ENCODE measurements around the gene TSFM.

TSFM gene

DNA sequence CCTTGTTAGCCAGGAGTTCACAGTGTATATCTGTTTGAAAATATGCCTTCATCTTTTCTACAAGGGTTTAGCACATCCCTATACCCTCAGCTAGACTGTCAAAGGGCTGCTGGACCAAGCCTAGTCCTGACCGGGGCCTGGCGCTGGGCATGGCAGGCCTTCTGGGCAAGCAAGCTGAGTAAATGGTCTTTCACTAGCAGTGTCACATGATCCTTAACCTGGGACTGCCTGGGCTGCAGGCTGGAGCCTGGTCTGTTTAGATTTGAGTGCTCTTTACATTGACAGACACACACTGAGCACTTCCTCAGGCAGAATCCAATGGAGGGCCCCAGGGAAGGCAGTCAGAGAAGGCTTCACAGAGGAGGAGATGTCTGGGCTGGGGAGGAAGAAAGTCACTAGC lies 42.9 kb downstream of the TSFM start:
- TF ChIP-seq EZH2phosphoT487 (IDR thresholded peaks at IDR 0.05; ENCODE audit: borderline replicate concordance, low read length) = no peak
- TF ChIP-seq, protein P1, sequence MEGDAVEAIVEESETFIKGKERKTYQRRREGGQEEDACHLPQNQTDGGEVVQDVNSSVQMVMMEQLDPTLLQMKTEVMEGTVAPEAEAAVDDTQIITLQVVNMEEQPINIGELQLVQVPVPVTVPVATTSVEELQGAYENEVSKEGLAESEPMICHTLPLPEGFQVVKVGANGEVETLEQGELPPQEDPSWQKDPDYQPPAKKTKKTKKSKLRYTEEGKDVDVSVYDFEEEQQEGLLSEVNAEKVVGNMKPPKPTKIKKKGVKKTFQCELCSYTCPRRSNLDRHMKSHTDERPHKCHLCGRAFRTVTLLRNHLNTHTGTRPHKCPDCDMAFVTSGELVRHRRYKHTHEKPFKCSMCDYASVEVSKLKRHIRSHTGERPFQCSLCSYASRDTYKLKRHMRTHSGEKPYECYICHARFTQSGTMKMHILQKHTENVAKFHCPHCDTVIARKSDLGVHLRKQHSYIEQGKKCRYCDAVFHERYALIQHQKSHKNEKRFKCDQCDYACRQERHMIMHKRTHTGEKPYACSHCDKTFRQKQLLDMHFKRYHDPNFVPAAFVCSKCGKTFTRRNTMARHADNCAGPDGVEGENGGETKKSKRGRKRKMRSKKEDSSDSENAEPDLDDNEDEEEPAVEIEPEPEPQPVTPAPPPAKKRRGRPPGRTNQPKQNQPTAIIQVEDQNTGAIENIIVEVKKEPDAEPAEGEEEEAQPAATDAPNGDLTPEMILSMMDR (IDR thresholded peaks at IDR 0.05; ENCODE audit: low read depth, low read length, poor library complexity, severe bottlenecking) = no peak

DNA sequence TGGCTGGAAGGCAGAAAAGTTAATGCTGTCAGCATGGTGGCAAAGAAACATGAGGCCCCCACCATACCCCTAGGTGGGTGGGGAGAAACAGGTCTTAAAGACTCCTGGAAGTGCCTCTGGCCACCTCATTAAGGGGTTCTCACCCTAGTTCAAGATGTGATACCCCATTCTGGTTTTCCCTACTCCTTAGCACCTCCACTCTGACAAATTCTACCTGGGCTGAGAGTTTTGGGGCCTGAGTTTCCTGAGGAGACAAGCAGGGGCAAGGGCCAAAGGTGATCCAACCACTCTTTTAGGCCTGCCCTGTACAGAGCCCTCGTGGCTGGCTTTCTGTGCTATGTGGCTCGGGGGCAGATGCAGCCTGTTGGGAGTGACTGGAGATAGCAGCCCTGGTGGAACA lies 43.8 kb downstream of the TSFM start:
- no peak overlapping the region for H3K27ac ChIP-seq (ENCODE audit: low read depth, low read length)
- H3F3A ChIP-seq (ENCODE audit: control insufficient read depth, insufficient read depth) = no peaks in the 10 kb centered on the region
- no peaks in the 10 kb centered on the region for H3K27me3 ChIP-seq (ENCODE audit: control insufficient read depth, low read length)
- H3K9me2 ChIP-seq (replicated peaks; ENCODE audit: control insufficient read depth, low read length) = no peaks in the 10 kb centered on the region
- H4K20me1 ChIP-seq (ENCODE audit: control insufficient read depth, insufficient read depth, low read depth, low read length) = no peaks in the 10 kb centered on the region
- H3K36me3 ChIP-seq (ENCODE audit: control insufficient read depth, low read length) = peaks cover 57% of the 10 kb centered on the region
- no peak overlapping the region for H3K4me2 ChIP-seq (ENCODE audit: low read length)
- TF ChIP-seq EZH2phosphoT487 (IDR thresholded peaks at IDR 0.05; ENCODE audit: borderline replicate concordance, low read length) = no peak
- TF ChIP-seq, protein P1 (IDR thresholded peaks at IDR 0.05; ENCODE audit: low read depth, low read length, poor library complexity, severe bottlenecking) = no peak
- H3K4me1 ChIP-seq (ENCODE audit: control insufficient read depth, low read length) = peaks cover under 1% of the 10 kb centered on the region
- no peaks in the 10 kb centered on the region for H3K9me3 ChIP-seq (ENCODE audit: control insufficient read depth, insufficient read depth, low read length)
- peaks cover 5% of the 10 kb centered on the region for H3K79me2 ChIP-seq (ENCODE audit: control insufficient read depth, low read length)
- no peak overlapping the region for H3K4me3 ChIP-seq (ENCODE audit: low read length)

More for the DNA sequence above, 42.9 kb downstream of the TSFM start:
- Histone ChIP-seq H3K36me3 (ENCODE audit: control insufficient read depth, low read length) (peaks cover 57% of the 10 kb centered on the region), H3K4me3 (ENCODE audit: low read length) (no peak overlapping the region), H3K9me2 (replicated peaks; ENCODE audit: control insufficient read depth, low read length) (no peaks in the 10 kb centered on the region), H3K9me3 (ENCODE audit: control insufficient read depth, insufficient read depth, low read length) (no peaks in the 10 kb centered on the region), H3K4me2 (ENCODE audit: low read length) (no peak overlapping the region), H3K27me3 (ENCODE audit: control insufficient read depth, low read length) (no peaks in the 10 kb centered on the region), H3K27ac (ENCODE audit: low read depth, low read length) (no peak overlapping the region), H3K4me1 (ENCODE audit: control insufficient read depth, low read length) (no peaks in the 10 kb centered on the region), H3K79me2 (ENCODE audit: control insufficient read depth, low read length) (no peaks in the 10 kb centered on the region; the same call in 1 of the 2 replicates), H4K20me1 (ENCODE audit: control insufficient read depth, insufficient read depth, low read depth, low read length) (no peaks in the 10 kb centered on the region), H3F3A (ENCODE audit: control insufficient read depth, insufficient read depth) (no peaks in the 10 kb centered on the region)

DNA sequence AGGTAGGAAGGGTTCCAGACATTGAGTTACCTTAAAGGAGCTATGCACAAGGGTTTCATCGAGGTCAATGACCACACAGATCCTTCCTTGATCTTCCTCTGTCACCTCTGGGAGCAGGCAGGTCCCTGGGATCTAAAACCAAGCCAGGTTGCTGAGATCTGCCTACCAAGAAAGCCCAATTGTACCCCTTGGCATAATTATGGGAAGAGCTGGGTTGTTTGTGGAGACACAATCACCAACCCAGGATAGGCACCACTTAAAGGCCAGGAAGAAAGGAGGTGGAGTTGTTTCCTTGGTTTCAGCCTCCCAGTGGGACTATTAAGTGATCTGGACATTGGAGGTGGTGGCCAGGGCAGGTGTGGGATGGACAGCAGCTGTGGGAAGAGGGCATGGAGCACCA lies 44.4 kb downstream of the TSFM start:
- no peak overlapping the region for H3K4me2 ChIP-seq (ENCODE audit: low read length)
- H3K79me2 ChIP-seq (ENCODE audit: control insufficient read depth, low read length) = peaks cover 10% of the 10 kb centered on the region
- H3K9me2 ChIP-seq (replicated peaks; ENCODE audit: control insufficient read depth, low read length) = no peaks in the 10 kb centered on the region
- no peaks in the 10 kb centered on the region for H3F3A ChIP-seq (ENCODE audit: control insufficient read depth, insufficient read depth)
- H3K9me3 ChIP-seq (ENCODE audit: control insufficient read depth, insufficient read depth, low read length) = no peaks in the 10 kb centered on the region
- peaks cover 6% of the 10 kb centered on the region for H3K4me1 ChIP-seq (ENCODE audit: control insufficient read depth, low read length)
- H3K27ac ChIP-seq (ENCODE audit: low read depth, low read length) = no peak overlapping the region
- no peak for TF ChIP-seq EZH2phosphoT487 (IDR thresholded peaks at IDR 0.05; ENCODE audit: borderline replicate concordance, low read length)
- TF ChIP-seq, protein P1 (IDR thresholded peaks at IDR 0.05; ENCODE audit: low read depth, low read length, poor library complexity, severe bottlenecking) = no peak
- no peak overlapping the region for H3K4me3 ChIP-seq (ENCODE audit: low read length)
- no peaks in the 10 kb centered on the region for H4K20me1 ChIP-seq (ENCODE audit: control insufficient read depth, insufficient read depth, low read depth, low read length)
- no peaks in the 10 kb centered on the region for H3K27me3 ChIP-seq (ENCODE audit: control insufficient read depth, low read length)
- peaks cover 57% of the 10 kb centered on the region for H3K36me3 ChIP-seq (ENCODE audit: control insufficient read depth, low read length)

All from DOHH2 (cell line).